Measurements from ENCODE around the gene GPR22.

DNA sequence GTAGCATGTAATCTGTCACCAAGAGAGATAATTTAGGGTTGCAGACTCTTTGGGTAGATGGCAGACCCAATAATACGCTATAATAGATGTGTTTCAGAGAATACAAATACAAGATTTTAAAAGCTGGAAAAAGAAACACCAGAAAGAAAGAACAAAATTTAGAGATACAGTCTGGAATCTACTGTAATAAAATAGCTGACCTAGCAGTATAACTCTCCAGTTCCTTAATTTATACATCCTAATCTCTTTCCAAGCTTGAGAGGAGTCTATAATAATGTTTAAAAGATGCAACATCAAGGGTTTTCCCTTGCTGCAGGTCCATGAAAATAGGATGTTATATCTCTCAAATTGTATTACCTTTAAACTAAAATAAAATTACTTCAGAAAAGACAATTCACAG, 27.2 kb upstream of the GPR22 start:
- TF ChIP-seq POLR2AphosphoS5 (IDR thresholded peaks at IDR 0.05; ENCODE audit: low read depth, low read length) (no peak), TAF1 (IDR thresholded peaks at IDR 0.05; ENCODE audit: borderline replicate concordance, low read depth, low read length) (no peak)
